Liver (tissue), 9 donors: ENCODE results near the gene OR10G8. TPM values are rescaled to one million over a fixed set of nuclear protein-coding genes. Genes with fewer than 3 reads are reported as not detected.

Experiments
- DNase-seq: peaks from one replicate; pipeline ENCODE4 v3.0.0-alpha.2; 2017; ENCODE audit warnings: low spot score
- H3K27ac ChIP-seq, 2 donors: one replicate each; pipeline ENCODE4 v1.7.0; 2013; ENCODE audit warnings: inconsistent platforms in 2 of 2, low read length in 2 of 2, control low read depth in 1 of 2, low read depth in 1 of 2, mild to moderate bottlenecking in 1 of 2
- H3K27me3 ChIP-seq, 4 donors: one replicate each; pipeline versions ENCODE4 v1.6.1 to v1.7.0; 2013; ENCODE audit warnings: low read length in 3 of 4, inconsistent platforms in 1 of 4, mild to moderate bottlenecking in 1 of 4, moderate library complexity in 1 of 4; ENCODE audit not compliant: control insufficient read depth in 4 of 4, insufficient read depth in 4 of 4
- H3K36me3 ChIP-seq, 4 donors: one replicate each; pipeline versions ENCODE4 v1.6.1 to v1.7.0; 2013; ENCODE audit warnings: low read length in 3 of 4, mild to moderate bottlenecking in 3 of 4, low read depth in 1 of 4, moderate library complexity in 1 of 4; ENCODE audit not compliant: control insufficient read depth in 4 of 4, insufficient read depth in 3 of 4
- H3K4me1 ChIP-seq, 4 donors: one replicate each; pipeline versions ENCODE4 v1.6.1 to v1.7.0; 2013; ENCODE audit warnings: low read length in 3 of 4, mild to moderate bottlenecking in 3 of 4, moderate library complexity in 1 of 4; ENCODE audit not compliant: control insufficient read depth in 4 of 4, insufficient read depth in 4 of 4
- H3K4me3 ChIP-seq, 3 donors: one replicate each; pipeline versions ENCODE4 v1.6.1 to v1.7.0; 2013; ENCODE audit warnings: low read length in 3 of 3, control low read depth in 1 of 3, low read depth in 1 of 3, mild to moderate bottlenecking in 1 of 3
- H3K9ac ChIP-seq, 2 donors: one replicate each; pipeline ENCODE4 v1.7.0; 2013; ENCODE audit warnings: low read length in 2 of 2, mild to moderate bottlenecking in 2 of 2, moderate library complexity in 2 of 2, control low read depth in 1 of 2, low read depth in 1 of 2
- H3K9me3 ChIP-seq, 4 donors: one replicate each; pipeline versions ENCODE4 v1.6.1 to v1.7.0; 2013; ENCODE audit warnings: low read length in 3 of 4; ENCODE audit not compliant: control insufficient read depth in 4 of 4
- CTCF ChIP-seq: fragments of 150-350 bp; IDR thresholded peaks from 2 replicates; pipeline ENCODE4 v1.5.1; 2017; ENCODE audit warnings: improper control_type of control experiment, low read depth, low read length; ENCODE audit not compliant: missing input control
- GABPA ChIP-seq, 2 donors: IDR thresholded peaks in 1 of 2; conservative IDR thresholded peaks in 1 of 2; 2 replicates each; pipeline ENCODE4 v1.6.1; 2016; ENCODE audit warnings: antibody characterized with exemption in 2 of 2, mild to moderate bottlenecking in 1 of 2, moderate library complexity in 1 of 2
- HNF4A ChIP-seq, 2 donors: conservative IDR thresholded peaks; 2 replicates each; pipeline ENCODE4 v1.6.1; 2016; ENCODE audit warnings: antibody characterized with exemption in 2 of 2, mild to moderate bottlenecking in 2 of 2
- HNF4G ChIP-seq: IDR thresholded peaks from 2 replicates; pipeline ENCODE4 v1.6.1; 2016; ENCODE audit warnings: antibody characterized with exemption
- RAD21 ChIP-seq, 2 donors: IDR thresholded peaks; 2 replicates each; pipeline ENCODE4 v1.6.1; 2016; ENCODE audit warnings: antibody characterized with exemption in 2 of 2, mild to moderate bottlenecking in 2 of 2
- RXRA ChIP-seq, 2 donors: IDR thresholded peaks; 2 replicates each; pipeline ENCODE4 v1.6.1; 2017 to 2018; ENCODE audit warnings: antibody characterized with exemption in 2 of 2, mild to moderate bottlenecking in 1 of 2
- TAF1 ChIP-seq: conservative IDR thresholded peaks from 2 replicates; pipeline ENCODE4 v1.6.1; 2016; ENCODE audit warnings: antibody characterized with exemption, mild to moderate bottlenecking
- YY1 ChIP-seq: IDR thresholded peaks from 2 replicates; pipeline ENCODE4 v1.6.1; 2016; ENCODE audit warnings: antibody characterized with exemption, mild to moderate bottlenecking
- ZBTB33 ChIP-seq: IDR thresholded peaks from 2 replicates; pipeline ENCODE4 v1.6.1; 2016; ENCODE audit warnings: antibody characterized with exemption
- WGBS: extraction: QIAGEN DNeasy Blood & Tissue Kit; methylation state at CpG from one replicate; pipeline ENCODE4 v1.1.7; 2013; 5-methylcytosine and 5-hydroxymethylcytosine counted together
- polyA plus RNA-seq, 2 donors: library from polyadenylated mRNA; stranded (reverse) in 1 of 2; unstranded in 1 of 2; fragments of 200-250 nt in 1 of 2; fragments of >200 nt in 1 of 2; fragmentation: Nextera tagmentation in 1 of 2; extraction: Ambion mirVana in 1 of 2; gene quantifications; one replicate each; pipeline versions ENCODE4 v1.2.1 to v1.2.3, GENCODE V29; 2013 to 2015
- total RNA-seq, 2 donors: library from RNA; depleted of rRNA; stranded (reverse); fragments of >200 nt; gene quantifications; one replicate each; pipeline ENCODE4 v1.2.3, GENCODE V29; 2014
- donor health status: healthy.
- donor health status: healthy.
- donor health status: healthy.
- donor health status: healthy.
- donor health status: healthy.

Gene OR10G8
- total and polyA plus RNA-seq, 4 donors, result not detected

GRCh38 chr11:124075492-124075840 is 48.9 kb downstream of the OR10G8 start:
- no peak overlapping the region for H3K9ac ChIP-seq
- H3K4me3 ChIP-seq, result no peak overlapping the region
- WGBS, result 75% methylated on average over 6 of the region's 6 CpGs
- no peaks in the 10 kb centered on the region for H3K9me3 ChIP-seq
- H3K27ac ChIP-seq, result no peak overlapping the region
- peaks cover 0 to 4% (median 3%) of the 10 kb centered on the region in 4 donors for H3K4me1 ChIP-seq
- H3K27me3 ChIP-seq, result peaks cover 0 to 8% (median 3%) of the 10 kb centered on the region in 4 donors
- TF ChIP-seq RXRA (IDR thresholded peaks at IDR 0.05) (no peak), RAD21 (IDR thresholded peaks at IDR 0.05) (no peak), TAF1 (no peak)
- H3K36me3 ChIP-seq, result no peaks in the 10 kb centered on the region
- no peak for DNase-seq

- Histone ChIP-seq H3K4me1 (peaks cover 0 to 4% (median 3%) of the 10 kb centered on the region in 4 donors), H3K4me3 (peak overlapping the region in 1 of 3 donors; percentile 43), H3K36me3 (no peaks in the 10 kb centered on the region), H3K9ac (no peak overlapping the region), H3K27me3 (peaks cover 0 to 8% (median 4%) of the 10 kb centered on the region in 4 donors), H3K27ac (no peak overlapping the region), H3K9me3 (no peaks in the 10 kb centered on the region)
- DNase-seq, result peak; percentile 56
- TF ChIP-seq HNF4A (conservative IDR thresholded peaks at IDR 0.05) (no peak), RAD21 (IDR thresholded peaks at IDR 0.05) (no peak)
- WGBS, result 12% methylated on average over 36 of the region's 36 CpGs
Observed at GRCh38 chr11:124075841-124076651, 49.4 kb downstream of the OR10G8 start.

GRCh38 chr11:124077266-124077665 is 50.7 kb downstream of the OR10G8 start:
- TF ChIP-seq YY1, result no peak
- no peak for TF ChIP-seq HNF4G
- TF ChIP-seq ZBTB33, result no peak
- no peak for TF ChIP-seq RXRA (IDR thresholded peaks at IDR 0.05)
- no peak for TF ChIP-seq GABPA (IDR thresholded peaks at IDR 0.05 in 1 of 2, conservative IDR thresholded peaks at IDR 0.05 in 1 of 2)
- no peak for TF ChIP-seq CTCF
- Histone ChIP-seq H3K36me3 (no peaks in the 10 kb centered on the region), H3K9ac (no peak overlapping the region), H3K27me3 (peaks cover 0 to 8% (median 3%) of the 10 kb centered on the region in 4 donors), H3K27ac (no peak overlapping the region), H3K9me3 (no peaks in the 10 kb centered on the region), H3K4me3 (no peak overlapping the region), H3K4me1 (peaks cover 0 to 4% (median 3%) of the 10 kb centered on the region in 4 donors)
- no peak for DNase-seq
- WGBS, result 85% methylated on average over 1 of the region's 1 CpG
